ENCODE measurements around the gene B4GALT5. TPM values are rescaled to one million over a fixed set of nuclear protein-coding genes. Genes with fewer than 3 reads are reported as not detected.

The B4GALT5 gene
- total RNA-seq, 1 experiment from 2014 or later, result 92.5 TPM

DNA sequence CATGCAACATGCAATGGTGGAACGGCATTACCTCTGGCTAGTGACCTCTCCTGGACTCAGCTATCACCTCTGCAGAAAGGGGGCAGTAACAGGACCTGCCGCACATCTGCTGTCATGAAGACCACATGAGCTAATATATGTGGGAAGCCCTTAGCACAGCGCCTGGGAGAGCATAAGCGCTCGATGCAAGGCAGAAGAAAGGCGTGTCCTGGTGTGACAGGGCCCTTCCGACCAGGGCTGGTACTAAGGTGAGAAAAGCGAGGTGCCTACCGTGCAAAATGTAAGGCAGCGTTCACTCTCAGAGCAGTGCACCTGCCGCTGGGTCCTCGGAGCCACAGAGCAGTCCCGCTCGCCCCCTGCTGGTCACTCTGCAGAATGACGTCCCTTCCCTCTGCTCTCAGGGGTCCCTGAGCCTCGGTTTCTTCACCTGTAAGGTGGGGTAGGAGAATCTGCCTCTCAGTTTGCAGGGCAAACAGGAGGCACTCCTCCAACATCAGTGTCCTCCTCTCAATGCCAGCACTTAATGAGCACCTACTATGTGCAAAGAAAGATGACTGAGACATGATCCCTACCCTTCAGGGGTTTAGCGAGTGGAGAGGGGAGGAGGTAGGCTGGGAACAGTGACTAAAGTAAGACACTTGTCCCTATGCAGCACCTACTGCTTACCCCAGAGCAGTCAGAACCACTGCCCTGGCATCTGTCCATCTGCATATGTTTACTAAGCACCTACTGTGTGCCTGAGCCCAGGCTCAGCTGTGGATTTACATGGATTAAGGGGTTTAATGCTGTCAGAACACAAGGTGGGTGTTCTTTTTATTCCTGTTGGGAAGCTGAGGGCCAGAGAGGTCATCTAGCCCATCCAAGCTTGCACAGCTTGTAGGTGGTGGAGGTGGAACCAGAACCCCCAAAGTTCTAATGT lies 104.7 kb downstream of the B4GALT5 start:
- TF ChIP-seq, protein P1, sequence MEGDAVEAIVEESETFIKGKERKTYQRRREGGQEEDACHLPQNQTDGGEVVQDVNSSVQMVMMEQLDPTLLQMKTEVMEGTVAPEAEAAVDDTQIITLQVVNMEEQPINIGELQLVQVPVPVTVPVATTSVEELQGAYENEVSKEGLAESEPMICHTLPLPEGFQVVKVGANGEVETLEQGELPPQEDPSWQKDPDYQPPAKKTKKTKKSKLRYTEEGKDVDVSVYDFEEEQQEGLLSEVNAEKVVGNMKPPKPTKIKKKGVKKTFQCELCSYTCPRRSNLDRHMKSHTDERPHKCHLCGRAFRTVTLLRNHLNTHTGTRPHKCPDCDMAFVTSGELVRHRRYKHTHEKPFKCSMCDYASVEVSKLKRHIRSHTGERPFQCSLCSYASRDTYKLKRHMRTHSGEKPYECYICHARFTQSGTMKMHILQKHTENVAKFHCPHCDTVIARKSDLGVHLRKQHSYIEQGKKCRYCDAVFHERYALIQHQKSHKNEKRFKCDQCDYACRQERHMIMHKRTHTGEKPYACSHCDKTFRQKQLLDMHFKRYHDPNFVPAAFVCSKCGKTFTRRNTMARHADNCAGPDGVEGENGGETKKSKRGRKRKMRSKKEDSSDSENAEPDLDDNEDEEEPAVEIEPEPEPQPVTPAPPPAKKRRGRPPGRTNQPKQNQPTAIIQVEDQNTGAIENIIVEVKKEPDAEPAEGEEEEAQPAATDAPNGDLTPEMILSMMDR (IDR thresholded peaks at IDR 0.05 in 2 of 3, conservative IDR thresholded peaks at IDR 0.05 in 1 of 3; ENCODE audit: borderline replicate concordance in 1 of 3, insufficient read depth in 1 of 3, low read depth in 2 of 3, low read length in 2 of 3), result peak; percentile 87 to 96 (median 93)
- TF ChIP-seq ZFX (IDR thresholded peaks at IDR 0.05) (no peak), RAD21 (IDR thresholded peaks at IDR 0.05; ENCODE audit: low read depth) (peak; percentile 86)
- POLR2A ChIA-PET, result interaction anchor here (0.6 kb wide), 1 partner anchor 67 kb away, joined by 3 read pairs; no protein-coding TSS in a partner anchor
- H3K9ac ChIP-seq (ENCODE audit: low read length), result no peak overlapping the region
- peak overlapping the region; percentile 51 for H3K4me2 ChIP-seq (ENCODE audit: low read length)
- H3K27me3 ChIP-seq (ENCODE audit: insufficient read depth, low read length), result no peaks in the 10 kb centered on the region
- H3K27ac ChIP-seq (ENCODE audit: low read depth, low read length), result no peak overlapping the region
- RAD21 ChIA-PET (ENCODE audit: low non-redundant PET in 1 of 2, low total read pairs in 2 of 2, uncharacterized antibody in 2 of 2, unreplicated experiment in 2 of 2), result interaction anchor here (0.7 to 1.0 kb wide), 3 partner anchors 67 to 279 kb away, joined by 4 to 10 read pairs (median 7); no protein-coding TSS in a partner anchor
- no peaks in the 10 kb centered on the region for H3K9me3 ChIP-seq (ENCODE audit: control insufficient read depth in 1 of 2, insufficient read depth in 1 of 2, low read depth in 1 of 2, low read length in 2 of 2)
- H2AFZ ChIP-seq (ENCODE audit: low read depth, low read length, poor library complexity, severe bottlenecking), result peak overlapping the region; percentile 36
- BruUV-seq (replicated peaks), result no TSS peak
- peak overlapping the region in 1 of 2 experiments; percentile 11; a peak in 1 of 4 replicates for H3K4me3 ChIP-seq (replicated peaks in 1 of 2; ENCODE audit: low read depth in 1 of 2, low read length in 2 of 2)
- no peaks in the 10 kb centered on the region for H3K36me3 ChIP-seq (ENCODE audit: control insufficient read depth in 1 of 2, insufficient read depth in 2 of 2, low read length in 2 of 2)
- peaks cover 12 to 28% of the 10 kb centered on the region in 2 experiments; a peak in 3 of 4 replicates for H3K4me1 ChIP-seq (ENCODE audit: control insufficient read depth in 1 of 2, insufficient read depth in 2 of 2, low read length in 2 of 2)
- CTCF ChIA-PET, result interaction anchor here (0.6 to 3.8 kb wide), 18 partner anchors 12 to 327 kb away, joined by 3 to 66 read pairs (median 4); partner anchors contain the start of gene RNF114
- H3K9me2 ChIP-seq (ENCODE audit: insufficient read depth), result no peaks in the 10 kb centered on the region
- no peaks in the 10 kb centered on the region for H3K79me2 ChIP-seq (ENCODE audit: insufficient read depth, low read length)
- intact Hi-C loops (cut with micrococcal nuclease), result loop anchor here (1.0 kb wide), 2 partner anchors 68 to 275 kb away; no protein-coding TSS in a partner anchor
- H4K20me1 ChIP-seq (ENCODE audit: insufficient read depth), result no peaks in the 10 kb centered on the region
- peak; percentile 33 for DNase-seq (ENCODE audit: low read depth, low spot score)
- peak; percentile 56 for ATAC-seq

DNA sequence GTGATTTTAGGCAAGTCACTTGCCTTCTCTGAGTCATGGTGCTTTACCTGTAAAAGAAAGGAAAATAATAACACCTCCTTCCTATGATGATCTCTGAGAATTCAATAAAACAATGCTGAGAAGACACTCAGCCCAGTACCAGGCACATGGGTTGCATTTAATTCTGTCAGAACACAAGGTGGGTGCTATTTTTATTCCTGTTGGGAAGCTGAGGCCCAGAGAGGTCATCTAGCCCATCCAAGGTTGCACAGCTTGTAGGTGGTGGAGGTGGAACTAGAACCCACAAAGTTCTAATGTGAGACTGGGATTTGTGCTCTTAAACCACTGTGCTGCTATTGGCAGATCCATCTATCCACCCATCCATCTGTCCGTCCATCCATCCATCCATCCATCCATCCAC lies 106.1 kb downstream of the B4GALT5 start:
- no peaks in the 10 kb centered on the region for H3K27me3 ChIP-seq (ENCODE audit: insufficient read depth, low read length)
- H4K20me1 ChIP-seq (ENCODE audit: insufficient read depth), result no peaks in the 10 kb centered on the region
- no peak for ATAC-seq
- ChIA-PET POLR2A (no interaction called here), RAD21 (ENCODE audit: low non-redundant PET in 1 of 2, low total read pairs in 2 of 2, uncharacterized antibody in 2 of 2, unreplicated experiment in 2 of 2) (no interaction called here), CTCF (interaction anchor here (1.9 kb wide), 2 partner anchors 66 to 71 kb away, joined by 6 to 9 read pairs; no protein-coding TSS in a partner anchor)
- no peaks in the 10 kb centered on the region for H3K36me3 ChIP-seq (ENCODE audit: control insufficient read depth in 1 of 2, insufficient read depth in 2 of 2, low read length in 2 of 2)
- H3K27ac ChIP-seq (ENCODE audit: low read depth, low read length), result no peak overlapping the region
- intact Hi-C loops (cut with micrococcal nuclease), result no loop called here
- no TSS peak for BruUV-seq (replicated peaks)
- H3K4me2 ChIP-seq (ENCODE audit: low read length), result no peak overlapping the region
- no peaks in the 10 kb centered on the region for H3K79me2 ChIP-seq (ENCODE audit: insufficient read depth, low read length)
- H3K9me3 ChIP-seq (ENCODE audit: control insufficient read depth in 1 of 2, insufficient read depth in 1 of 2, low read depth in 1 of 2, low read length in 2 of 2), result no peaks in the 10 kb centered on the region
- H3K9ac ChIP-seq (ENCODE audit: low read length), result no peak overlapping the region
- no peak for DNase-seq (ENCODE audit: low read depth, low spot score)
- H3K4me3 ChIP-seq (replicated peaks in 1 of 2; ENCODE audit: low read depth in 1 of 2, low read length in 2 of 2), result no peak overlapping the region
- H3K9me2 ChIP-seq (ENCODE audit: insufficient read depth), result no peaks in the 10 kb centered on the region
- peaks cover 12 to 28% of the 10 kb centered on the region in 2 experiments; a peak in 3 of 4 replicates for H3K4me1 ChIP-seq (ENCODE audit: control insufficient read depth in 1 of 2, insufficient read depth in 2 of 2, low read length in 2 of 2)
- H2AFZ ChIP-seq (ENCODE audit: low read depth, low read length, poor library complexity, severe bottlenecking), result no peak overlapping the region
- TF ChIP-seq, protein P2, sequence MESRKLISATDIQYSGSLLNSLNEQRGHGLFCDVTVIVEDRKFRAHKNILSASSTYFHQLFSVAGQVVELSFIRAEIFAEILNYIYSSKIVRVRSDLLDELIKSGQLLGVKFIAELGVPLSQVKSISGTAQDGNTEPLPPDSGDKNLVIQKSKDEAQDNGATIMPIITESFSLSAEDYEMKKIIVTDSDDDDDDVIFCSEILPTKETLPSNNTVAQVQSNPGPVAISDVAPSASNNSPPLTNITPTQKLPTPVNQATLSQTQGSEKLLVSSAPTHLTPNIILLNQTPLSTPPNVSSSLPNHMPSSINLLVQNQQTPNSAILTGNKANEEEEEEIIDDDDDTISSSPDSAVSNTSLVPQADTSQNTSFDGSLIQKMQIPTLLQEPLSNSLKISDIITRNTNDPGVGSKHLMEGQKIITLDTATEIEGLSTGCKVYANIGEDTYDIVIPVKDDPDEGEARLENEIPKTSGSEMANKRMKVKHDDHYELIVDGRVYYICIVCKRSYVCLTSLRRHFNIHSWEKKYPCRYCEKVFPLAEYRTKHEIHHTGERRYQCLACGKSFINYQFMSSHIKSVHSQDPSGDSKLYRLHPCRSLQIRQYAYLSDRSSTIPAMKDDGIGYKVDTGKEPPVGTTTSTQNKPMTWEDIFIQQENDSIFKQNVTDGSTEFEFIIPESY (IDR thresholded peaks at IDR 0.05; ENCODE audit: extremely low read depth, insufficient replicate concordance, low read length), result no peak
- TF ChIP-seq, protein P1 (IDR thresholded peaks at IDR 0.05 in 2 of 3, conservative IDR thresholded peaks at IDR 0.05 in 1 of 3; ENCODE audit: borderline replicate concordance in 1 of 3, insufficient read depth in 1 of 3, low read depth in 2 of 3, low read length in 2 of 3), result no peak
- no peak for TF ChIP-seq ELF1 (IDR thresholded peaks at IDR 0.05; ENCODE audit: borderline replicate concordance, low read depth)
- TF ChIP-seq POLR2A (IDR thresholded peaks at IDR 0.05; ENCODE audit: borderline replicate concordance, extremely low read depth, insufficient read depth, insufficient read length), result no peak
- no peak for TF ChIP-seq SIN3A (IDR thresholded peaks at IDR 0.05; ENCODE audit: low read depth)
- TF ChIP-seq, protein P3, sequence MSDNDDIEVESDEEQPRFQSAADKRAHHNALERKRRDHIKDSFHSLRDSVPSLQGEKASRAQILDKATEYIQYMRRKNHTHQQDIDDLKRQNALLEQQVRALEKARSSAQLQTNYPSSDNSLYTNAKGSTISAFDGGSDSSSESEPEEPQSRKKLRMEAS (IDR thresholded peaks at IDR 0.05), result no peak
- no peak for TF ChIP-seq FOSL1 (IDR thresholded peaks at IDR 0.05; ENCODE audit: low read depth)
- no peak for TF ChIP-seq EZH2phosphoT487 (IDR thresholded peaks at IDR 0.05; ENCODE audit: borderline replicate concordance)
